ENCODE measurements around the gene THPO.

GRCh38 chr3:184409331-184409926, 31.4 kb upstream of the THPO start:
- TF ChIP-seq CTCF (IDR thresholded peaks at IDR 0.05), result no peak
- no peak for TF ChIP-seq POLR2A (IDR thresholded peaks at IDR 0.05; ENCODE audit: low read depth)
- TF ChIP-seq POLR2AphosphoS5 (IDR thresholded peaks at IDR 0.05), result no peak

Data from esophagus muscularis mucosa (tissue), 3 donors.